Activated B cell treated with CpG ODN at 0.5 μM for 24 hours (primary cell): ENCODE measurements around the gene PIGU. TPM values are rescaled to one million over a fixed set of nuclear protein-coding genes. Genes with fewer than 3 reads are reported as not detected.

Experiments used
- ATAC-seq: fragments of 200-7000 bp; cut with Tn5 transposase; one replicate; pipeline ENCODE4 v1.10.0; 2021; ENCODE audit warnings: low read depth, mild to moderate bottlenecking, moderate library complexity
- CTCF ChIA-PET: fragments of 350-600 bp; sonication (Branson Sonifier 250); formaldehyde crosslinking; loops from one replicate; lab custom pipeline; 2021; ENCODE audit warnings: antibody characterized with exemption; lab: Charles Lee
- POLR2A ChIA-PET: fragments of 350-600 bp; sonication (Branson Sonifier 250); formaldehyde crosslinking; loops from one replicate; lab custom pipeline; 2021; ENCODE audit warnings: antibody characterized with exemption; lab: Charles Lee
- DNase-seq: peaks from one replicate; pipeline ENCODE4 v3.0.0; 2022
- H3K27ac Mint-ChIP-seq: one replicate; pipeline ENCODE4 v1.8.0; 2020; ENCODE audit warnings: mixed read lengths
- H3K27me3 Mint-ChIP-seq: one replicate; pipeline ENCODE4 v1.8.0; 2021; ENCODE audit warnings: mixed read lengths
- H3K36me3 Mint-ChIP-seq: one replicate; pipeline ENCODE4 v1.8.0; 2021; ENCODE audit warnings: low read depth, mixed read lengths
- H3K4me1 Mint-ChIP-seq: one replicate; pipeline ENCODE4 v1.8.0; 2021; ENCODE audit warnings: mixed read lengths
- H3K4me3 Mint-ChIP-seq: one replicate; pipeline ENCODE4 v1.8.0; 2020; ENCODE audit warnings: mild to moderate bottlenecking, mixed read lengths
- H3K9me3 Mint-ChIP-seq: one replicate; pipeline ENCODE4 v1.8.0; 2020; ENCODE audit warnings: mixed read lengths
- CTCF ChIP-seq: fragments of 200-600 bp; IDR thresholded peaks from one replicate; pipeline ENCODE4 v1.8.0; 2022; ENCODE audit warnings: antibody characterized with exemption, mild to moderate bottlenecking
- intact Hi-C: fragments of 100-400 bp; cut with micrococcal nuclease; formaldehyde crosslinking; loops from one replicate; pipeline ENCODE4 v1.15.1; 2024
- total RNA-seq: library from RNA; stranded (reverse); gene quantifications from 2 replicates; pipeline ENCODE4 v1.2.3, GENCODE V29; 2022

Gene PIGU
- total RNA-seq, 1 donor from 2014 or later, result 14.7 TPM

- CTCF ChIA-PET, result no interaction called here
- H3K27ac Mint-ChIP-seq, result no peak overlapping the region
Measured at GRCh38 chr20:34532756-34533155, 144.1 kb downstream of the PIGU start.

GRCh38 chr20:34532320-34532719 lies 144.6 kb downstream of the PIGU start:
- Mint-ChIP-seq H3K27me3 (no peaks in the 10 kb centered on the region), H3K36me3 (peaks cover 75% of the 10 kb centered on the region), H3K27ac (no peak overlapping the region), H3K9me3 (no peaks in the 10 kb centered on the region), H3K4me3 (no peak overlapping the region), H3K4me1 (no peaks in the 10 kb centered on the region)
- intact Hi-C loops, result no loop called here
- no peak for TF ChIP-seq CTCF
- POLR2A ChIA-PET, result no interaction called here
- DNase-seq (no peak), ATAC-seq (no peak)
- CTCF ChIA-PET, result no interaction called here

More at GRCh38 chr20:34532756-34533155, 144.1 kb downstream of the PIGU start:
- peaks cover 75% of the 10 kb centered on the region for H3K36me3 Mint-ChIP-seq
- no peaks in the 10 kb centered on the region for H3K4me1 Mint-ChIP-seq
- intact Hi-C loops, result no loop called here
- POLR2A ChIA-PET, result no interaction called here
- DNase-seq, result no peak
- TF ChIP-seq CTCF, result no peak
- H3K4me3 Mint-ChIP-seq, result no peak overlapping the region
- no peak for ATAC-seq
- H3K9me3 Mint-ChIP-seq, result no peaks in the 10 kb centered on the region
- no peaks in the 10 kb centered on the region for H3K27me3 Mint-ChIP-seq

GRCh38 chr20:34531608-34532265 lies 145.2 kb downstream of the PIGU start:
- TF ChIP-seq CTCF, result no peak
- Mint-ChIP-seq H3K4me1 (no peaks in the 10 kb centered on the region), H3K36me3 (peaks cover 75% of the 10 kb centered on the region), H3K27me3 (no peaks in the 10 kb centered on the region), H3K4me3 (no peak overlapping the region), H3K9me3 (no peaks in the 10 kb centered on the region), H3K27ac (no peak overlapping the region)
- POLR2A ChIA-PET, result interaction anchor here (0.8 kb wide), 1 partner anchor 15 kb away, joined by 4 read pairs; the partner anchor contains the start of gene DYNLRB1
- intact Hi-C loops, result no loop called here
- DNase-seq (no peak), ATAC-seq (no peak)
- CTCF ChIA-PET, result interaction anchor here (2.0 to 2.5 kb wide), 2 partner anchors 219 to 238 kb away, joined by 5 to 9 read pairs; no protein-coding TSS in a partner anchor

GRCh38 chr20:34530342-34530741 lies 146.6 kb downstream of the PIGU start:
- CTCF ChIA-PET, result interaction anchor here (1.0 to 2.5 kb wide), 3 partner anchors 179 to 240 kb away, joined by 3 to 9 read pairs (median 5); no protein-coding TSS in a partner anchor
- DNase-seq (no peak), ATAC-seq (no peak)
- H3K4me3 Mint-ChIP-seq, result no peak overlapping the region
- H3K27me3 Mint-ChIP-seq, result no peaks in the 10 kb centered on the region
- peaks cover 75% of the 10 kb centered on the region for H3K36me3 Mint-ChIP-seq
- no peak for TF ChIP-seq CTCF
- no peaks in the 10 kb centered on the region for H3K9me3 Mint-ChIP-seq
- intact Hi-C loops, result no loop called here
- POLR2A ChIA-PET, result interaction anchor here (1.3 kb wide), 1 partner anchor 16 kb away, joined by 3 read pairs; no protein-coding TSS in a partner anchor
- H3K4me1 Mint-ChIP-seq, result no peaks in the 10 kb centered on the region
- no peak overlapping the region for H3K27ac Mint-ChIP-seq

GRCh38 chr20:34529742-34530141 lies 147.2 kb downstream of the PIGU start:
- Mint-ChIP-seq H3K27ac (no peak overlapping the region), H3K27me3 (no peaks in the 10 kb centered on the region), H3K9me3 (no peaks in the 10 kb centered on the region), H3K36me3 (peaks cover 73% of the 10 kb centered on the region), H3K4me3 (no peak overlapping the region), H3K4me1 (peaks cover 2% of the 10 kb centered on the region)
- intact Hi-C loops, result no loop called here
- POLR2A ChIA-PET, result interaction anchor here (1.3 kb wide), 1 partner anchor 15 kb away, joined by 3 read pairs; no protein-coding TSS in a partner anchor
- CTCF ChIA-PET, result interaction anchor here (2.0 to 2.5 kb wide), 2 partner anchors 217 to 240 kb away, joined by 5 to 9 read pairs; no protein-coding TSS in a partner anchor
- DNase-seq (no peak), ATAC-seq (no peak)
- TF ChIP-seq CTCF, result no peak
